Liver (tissue), 9 donors: ENCODE results near the gene ZFP91. TPM values are rescaled to one million over a fixed set of nuclear protein-coding genes. Genes with fewer than 3 reads are reported as not detected.

Source experiments
- DNase-seq: peaks from one replicate; pipeline ENCODE4 v3.0.0-alpha.2; 2017; ENCODE audit warnings: low spot score
- H3K27ac ChIP-seq, 2 donors: one replicate each; pipeline ENCODE4 v1.7.0; 2013; ENCODE audit warnings: inconsistent platforms in 2 of 2, low read length in 2 of 2, control low read depth in 1 of 2, low read depth in 1 of 2, mild to moderate bottlenecking in 1 of 2
- H3K27me3 ChIP-seq, 4 donors: one replicate each; pipeline versions ENCODE4 v1.6.1 to v1.7.0; 2013; ENCODE audit warnings: low read length in 3 of 4, inconsistent platforms in 1 of 4, mild to moderate bottlenecking in 1 of 4, moderate library complexity in 1 of 4; ENCODE audit not compliant: control insufficient read depth in 4 of 4, insufficient read depth in 4 of 4
- H3K36me3 ChIP-seq, 4 donors: one replicate each; pipeline versions ENCODE4 v1.6.1 to v1.7.0; 2013; ENCODE audit warnings: low read length in 3 of 4, mild to moderate bottlenecking in 3 of 4, low read depth in 1 of 4, moderate library complexity in 1 of 4; ENCODE audit not compliant: control insufficient read depth in 4 of 4, insufficient read depth in 3 of 4
- H3K4me1 ChIP-seq, 4 donors: one replicate each; pipeline versions ENCODE4 v1.6.1 to v1.7.0; 2013; ENCODE audit warnings: low read length in 3 of 4, mild to moderate bottlenecking in 3 of 4, moderate library complexity in 1 of 4; ENCODE audit not compliant: control insufficient read depth in 4 of 4, insufficient read depth in 4 of 4
- H3K4me3 ChIP-seq, 3 donors: one replicate each; pipeline versions ENCODE4 v1.6.1 to v1.7.0; 2013; ENCODE audit warnings: low read length in 3 of 3, control low read depth in 1 of 3, low read depth in 1 of 3, mild to moderate bottlenecking in 1 of 3
- H3K9ac ChIP-seq, 2 donors: one replicate each; pipeline ENCODE4 v1.7.0; 2013; ENCODE audit warnings: low read length in 2 of 2, mild to moderate bottlenecking in 2 of 2, moderate library complexity in 2 of 2, control low read depth in 1 of 2, low read depth in 1 of 2
- H3K9me3 ChIP-seq, 4 donors: one replicate each; pipeline versions ENCODE4 v1.6.1 to v1.7.0; 2013; ENCODE audit warnings: low read length in 3 of 4; ENCODE audit not compliant: control insufficient read depth in 4 of 4
- ATF3 ChIP-seq: IDR thresholded peaks from 2 replicates; pipeline ENCODE4 v1.6.1; 2016; ENCODE audit warnings: antibody characterized with exemption
- CTCF ChIP-seq: fragments of 150-350 bp; IDR thresholded peaks from 2 replicates; pipeline ENCODE4 v1.5.1; 2017; ENCODE audit warnings: improper control_type of control experiment, low read depth, low read length; ENCODE audit not compliant: missing input control
- EGR1 ChIP-seq, 2 donors: IDR thresholded peaks; 2 replicates each; pipeline ENCODE4 v1.6.1; 2016 to 2018; ENCODE audit warnings: antibody characterized with exemption in 2 of 2, low read depth in 2 of 2
- HNF4A ChIP-seq, 2 donors: conservative IDR thresholded peaks; 2 replicates each; pipeline ENCODE4 v1.6.1; 2016; ENCODE audit warnings: antibody characterized with exemption in 2 of 2, mild to moderate bottlenecking in 2 of 2
- JUND ChIP-seq, 2 donors: IDR thresholded peaks; 2 replicates each; pipeline ENCODE4 v1.6.1; 2016; ENCODE audit warnings: antibody characterized with exemption in 2 of 2
- MAX ChIP-seq: IDR thresholded peaks from 2 replicates; pipeline ENCODE4 v1.6.1; 2016; ENCODE audit warnings: antibody characterized with exemption
- RAD21 ChIP-seq, 2 donors: IDR thresholded peaks; 2 replicates each; pipeline ENCODE4 v1.6.1; 2016; ENCODE audit warnings: antibody characterized with exemption in 2 of 2, mild to moderate bottlenecking in 2 of 2
- RXRA ChIP-seq, 2 donors: IDR thresholded peaks; 2 replicates each; pipeline ENCODE4 v1.6.1; 2017 to 2018; ENCODE audit warnings: antibody characterized with exemption in 2 of 2, mild to moderate bottlenecking in 1 of 2
- TAF1 ChIP-seq: conservative IDR thresholded peaks from 2 replicates; pipeline ENCODE4 v1.6.1; 2016; ENCODE audit warnings: antibody characterized with exemption, mild to moderate bottlenecking
- YY1 ChIP-seq: IDR thresholded peaks from 2 replicates; pipeline ENCODE4 v1.6.1; 2016; ENCODE audit warnings: antibody characterized with exemption, mild to moderate bottlenecking
- ZBTB33 ChIP-seq: IDR thresholded peaks from 2 replicates; pipeline ENCODE4 v1.6.1; 2016; ENCODE audit warnings: antibody characterized with exemption
- WGBS: extraction: QIAGEN DNeasy Blood & Tissue Kit; methylation state at CpG from one replicate; pipeline ENCODE4 v1.1.7; 2013; 5-methylcytosine and 5-hydroxymethylcytosine counted together
- polyA plus RNA-seq, 2 donors: library from polyadenylated mRNA; stranded (reverse) in 1 of 2; unstranded in 1 of 2; fragments of 200-250 nt in 1 of 2; fragments of >200 nt in 1 of 2; fragmentation: Nextera tagmentation in 1 of 2; extraction: Ambion mirVana in 1 of 2; gene quantifications; one replicate each; pipeline versions ENCODE4 v1.2.1 to v1.2.3, GENCODE V29; 2013 to 2015
- total RNA-seq, 2 donors: library from RNA; depleted of rRNA; stranded (reverse); fragments of >200 nt; gene quantifications; one replicate each; pipeline ENCODE4 v1.2.3, GENCODE V29; 2014
- donor health status: healthy.
- donor health status: healthy.
- donor health status: healthy.
- donor health status: healthy.
- donor health status: healthy.

Gene ZFP91
- total and polyA plus RNA-seq, 4 donors, result 8.9 to 27.8 (median 20.0) TPM

- H3K9me3 ChIP-seq, result no peaks in the 10 kb centered on the region
- peak within 1 kb of the TSS; percentile 95 to 99 for H3K9ac ChIP-seq
- no peaks in the 10 kb centered on the region for H3K27me3 ChIP-seq
- peak within 1 kb of the TSS; percentile 97 to 99 for H3K27ac ChIP-seq
- DNase-seq, result no peak
- WGBS, result 44% methylated on average over 6 of the region's 6 CpGs
- peak within 1 kb of the TSS in 1 of 3 donors; percentile 31 for H3K4me3 ChIP-seq
- no peaks in the 10 kb centered on the region for H3K36me3 ChIP-seq
- H3K4me1 ChIP-seq, result peaks cover 3 to 31% (median 23%) of the 10 kb centered on the region in 4 donors
- TF ChIP-seq EGR1 (IDR thresholded peaks at IDR 0.05; ENCODE audit: low read depth in 2 of 2), result no peak
- TF ChIP-seq CTCF, result no peak
- TF ChIP-seq HNF4A (conservative IDR thresholded peaks at IDR 0.05), result no peak
Observed at GRCh38 chr11:58575377-58576020, 3.4 kb upstream of the ZFP91 start, which contains the start of gene LPXN. Gene LPXN, minus strand, starts transcription at chr11:58575856. Its CDS starts 84 bp downstream, at chr11:58575772.

GRCh38 chr11:58576887-58577471 is 1.9 kb upstream of the ZFP91 start:
- no peaks in the 10 kb centered on the region for H3K36me3 ChIP-seq
- peak overlapping the region; percentile 95 to 99 for H3K9ac ChIP-seq
- TF ChIP-seq CTCF (peak; percentile 40), RAD21 (IDR thresholded peaks at IDR 0.05) (peak; percentile 72 to 77), JUND (IDR thresholded peaks at IDR 0.05) (no peak)
- H3K9me3 ChIP-seq, result no peaks in the 10 kb centered on the region
- no peaks in the 10 kb centered on the region for H3K27me3 ChIP-seq
- DNase-seq, result no peak
- peaks cover 3 to 44% (median 34%) of the 10 kb centered on the region in 4 donors for H3K4me1 ChIP-seq
- 28% methylated on average over 4 of the region's 4 CpGs for WGBS
- H3K4me3 ChIP-seq, result peak overlapping the region; percentile 86 to 94 (median 87)
- H3K27ac ChIP-seq, result peak overlapping the region; percentile 97 to 99

- TF ChIP-seq CTCF (no peak), JUND (IDR thresholded peaks at IDR 0.05) (peak in 1 of 2 donors; percentile 94), YY1 (no peak), TAF1 (peak; percentile 87), HNF4A (conservative IDR thresholded peaks at IDR 0.05) (no peak), ZBTB33 (no peak), ATF3 (peak; percentile 30), RXRA (IDR thresholded peaks at IDR 0.05) (no peak), MAX (no peak)
- H3K27ac ChIP-seq, result peak overlapping the region; percentile 97 to 99
- WGBS, result under 1% methylated on average over 21 of the region's 21 CpGs
- no peaks in the 10 kb centered on the region for H3K9me3 ChIP-seq
- no peaks in the 10 kb centered on the region for H3K27me3 ChIP-seq
- no peak for DNase-seq
- H3K36me3 ChIP-seq, result no peaks in the 10 kb centered on the region
- H3K4me3 ChIP-seq, result peak overlapping the region; percentile 86 to 94 (median 87)
- H3K9ac ChIP-seq, result peak overlapping the region; percentile 95 to 99
- H3K4me1 ChIP-seq, result peaks cover 3 to 44% (median 37%) of the 10 kb centered on the region in 4 donors
Observed at GRCh38 chr11:58577555-58578135, 1.2 kb upstream of the ZFP91 start.
